ENCODE results near the gene MAGEA3. TPM values are rescaled to one million over a fixed set of nuclear protein-coding genes. Genes with fewer than 3 reads are reported as not detected.

MAGEA3 gene
- total RNA-seq: not detected

DNA sequence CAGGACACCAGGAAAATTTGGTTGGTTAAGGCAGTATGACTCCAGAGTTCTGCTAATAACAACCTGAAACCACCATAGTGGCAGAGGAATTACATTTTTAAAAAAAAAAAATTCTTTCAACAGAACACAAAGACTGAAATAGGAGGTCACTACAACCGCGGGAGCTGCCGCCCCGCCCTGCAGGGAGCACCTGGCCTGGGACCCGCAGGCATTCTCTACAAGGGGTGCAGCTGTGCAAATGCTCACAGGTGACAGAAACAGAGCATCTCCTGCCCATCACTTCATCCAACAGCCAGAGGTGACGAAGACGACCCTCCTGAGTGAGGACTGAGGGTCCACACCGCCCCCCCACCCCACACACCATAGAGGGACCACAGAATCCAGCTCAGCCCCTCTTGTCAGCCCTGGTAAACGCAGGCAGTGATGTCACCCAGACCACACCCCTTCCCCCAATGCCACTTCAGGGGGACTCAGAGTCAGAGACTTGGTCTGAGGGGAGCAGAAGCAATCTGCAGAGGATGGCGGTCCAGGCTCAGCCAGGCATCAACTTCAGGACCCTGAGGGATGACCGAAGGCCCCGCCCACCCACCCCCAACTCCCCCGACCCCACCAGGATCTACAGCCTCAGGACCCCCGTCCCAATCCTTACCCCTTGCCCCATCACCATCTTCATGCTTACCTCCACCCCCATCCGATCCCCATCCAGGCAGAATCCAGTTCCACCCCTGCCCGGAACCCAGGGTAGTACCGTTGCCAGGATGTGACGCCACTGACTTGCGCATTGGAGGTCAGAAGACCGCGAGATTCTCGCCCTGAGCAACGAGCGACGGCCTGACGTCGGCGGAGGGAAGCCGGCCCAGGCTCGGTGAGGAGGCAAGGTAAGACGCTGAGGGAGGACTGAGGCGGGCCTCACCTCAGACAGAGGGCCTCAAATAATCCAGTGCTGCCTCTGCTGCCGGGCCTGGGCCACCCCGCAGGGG, at the start of gene MAGEA3:
MAGEA3 (plus strand) TSS at position 843 of the 980 bp plus-strand sequence. CDS start 2,039 bp downstream, outside the sequence.

GRCh38 chrX:152709173-152709572, 10.6 kb downstream of the MAGEA3 start, which contains the start of gene CSAG2:
CSAG2 (minus strand) TSS chrX:152709273; CDS start chrX:152709112, 161 bp downstream.

GRCh38 chrX:152713815-152714787, 15.5 kb downstream of the MAGEA3 start, which contains the start of gene MAGEA2B:
MAGEA2B (plus strand) TSS chrX:152714628; CDS start chrX:152717107, 2,479 bp downstream.

DNA sequence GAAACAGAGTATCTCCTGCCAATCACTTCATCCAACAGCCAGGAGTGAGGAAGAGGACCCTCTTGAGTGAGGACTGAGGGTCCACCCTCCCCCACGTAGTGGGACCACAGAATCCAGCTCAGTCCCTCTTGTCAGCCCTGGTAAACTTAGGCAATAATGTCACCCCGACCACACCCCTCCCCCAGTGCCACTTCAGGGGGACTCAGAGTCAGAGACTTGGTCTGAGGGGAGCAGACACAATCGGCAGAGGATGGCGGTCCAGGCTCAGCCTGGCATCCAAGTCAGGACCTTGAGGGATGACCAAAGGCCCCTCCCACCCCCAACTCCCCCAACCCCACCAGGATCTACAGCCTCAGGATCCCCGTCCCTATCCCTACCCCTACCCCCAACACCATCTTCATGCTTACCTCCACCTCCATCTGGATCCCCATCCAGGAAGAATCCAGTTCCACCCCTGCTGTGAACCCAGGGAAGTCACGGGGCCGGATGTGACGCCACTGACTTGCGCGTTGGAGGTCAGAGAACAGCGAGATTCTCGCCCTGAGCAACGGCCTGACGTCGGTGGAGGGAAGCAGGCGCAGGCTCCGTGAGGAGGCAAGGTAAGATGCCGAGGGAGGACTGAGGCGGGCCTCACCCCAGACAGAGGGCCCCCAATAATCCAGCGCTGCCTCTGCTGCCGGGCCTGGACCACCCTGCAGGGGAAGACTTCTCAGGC, 34.8 kb downstream of the MAGEA3 start, which contains the start of the genes CSAG1 and MAGEA12:
CSAG1 (minus strand) TSS at position 461 of the 715 bp plus-strand sequence. CDS start 1,261 bp downstream, outside the sequence.
MAGEA12 (plus strand) TSS at position 497 of the 715 bp plus-strand sequence. CDS start 2,405 bp downstream, outside the sequence.

Other genes starting within 250 kb of the MAGEA3 start
- gene GABRA3, start 247.5 kb upstream of the MAGEA3 start, total RNA-seq: not detected
- gene GABRQ, start 60.9 kb upstream of the MAGEA3 start, total RNA-seq: not detected
- gene CSAG2, start 10.5 kb downstream of the MAGEA3 start, total RNA-seq: not detected
- not detected for gene MAGEA2B, start 15.8 kb downstream of the MAGEA3 start, total RNA-seq
- gene CSAG1, start 34.9 kb downstream of the MAGEA3 start, total RNA-seq: not detected
- gene MAGEA12, start 35.0 kb downstream of the MAGEA3 start, total RNA-seq: not detected
- not detected for gene MAGEA2, start 55.0 kb downstream of the MAGEA3 start, total RNA-seq
- not detected for gene CSAG3, start 60.4 kb downstream of the MAGEA3 start, total RNA-seq
- gene MAGEA6, start 70.9 kb downstream of the MAGEA3 start, total RNA-seq: not detected
- 1 to 10 TPM; 7.3 to 8.4 TPM for gene CETN2, start 132.0 kb downstream of the MAGEA3 start, total RNA-seq
- gene NSDHL, start 132.3 kb downstream of the MAGEA3 start, total RNA-seq: 10 to 100 TPM; 14.7 TPM
- gene ZNF185, start 199.3 kb downstream of the MAGEA3 start, total RNA-seq: under 1 TPM; 0.50 to 0.70 TPM

Measured in activated naive CD4-positive, alpha-beta T cell treated with anti-CD3 and anti-CD28 coated beads, Interleukin-2, amount 10 ng/mL, durations not matched to agents 5 hours and 36 hours (primary cell).